Stimulated activated CD4-positive, alpha-beta T cell treated with anti-CD3 and anti-CD28 coated beads, TNF-alpha, amount 100 ng/mL, for 1 hour (primary cell): ENCODE data around the gene TFAP2E.
A peak's percentile ranks its signal among the peaks of the same experiment; 100 is the strongest.

ENCODE experiments used
- DNase-seq, 3 donors: peaks; one replicate each; pipeline ENCODE4 v3.0.0-alpha.2; 2020; ENCODE audit warnings: low read depth in 3 of 3, low spot score in 1 of 3

TFAP2E gene

GRCh38 chr1:35641233-35641866 is 68.2 kb downstream of the TFAP2E start, which contains the start of gene PSMB2:
Gene PSMB2 (minus strand): TSS chr1:35641526. CDS start chr1:35641432, 94 bp downstream.
- peak; percentile 85 to 97 (median 89) for DNase-seq

DNA sequence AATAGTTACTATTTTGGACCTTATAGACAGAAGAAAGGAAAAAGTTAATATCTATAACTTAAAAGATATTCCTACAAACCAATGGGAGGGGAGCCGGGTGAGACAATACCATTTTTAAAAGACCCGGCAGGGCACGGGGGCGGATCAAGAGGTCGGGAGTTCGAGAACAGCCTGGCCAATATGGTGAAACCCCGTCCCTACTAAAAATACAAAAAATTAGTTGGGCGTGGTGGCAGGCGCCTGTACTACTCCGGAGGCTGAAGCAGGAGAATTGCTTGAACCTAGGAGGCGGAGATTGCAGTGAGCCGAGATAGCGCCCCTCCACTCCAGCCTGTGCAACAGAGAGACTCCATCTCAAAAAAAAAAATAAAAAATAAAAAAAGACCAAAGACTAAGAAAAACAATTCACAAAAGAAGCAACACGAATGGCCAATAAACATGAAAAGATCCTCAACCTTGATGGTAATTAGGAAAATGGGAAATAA is 69.4 kb downstream of the TFAP2E start:
- no peak for DNase-seq

DNA sequence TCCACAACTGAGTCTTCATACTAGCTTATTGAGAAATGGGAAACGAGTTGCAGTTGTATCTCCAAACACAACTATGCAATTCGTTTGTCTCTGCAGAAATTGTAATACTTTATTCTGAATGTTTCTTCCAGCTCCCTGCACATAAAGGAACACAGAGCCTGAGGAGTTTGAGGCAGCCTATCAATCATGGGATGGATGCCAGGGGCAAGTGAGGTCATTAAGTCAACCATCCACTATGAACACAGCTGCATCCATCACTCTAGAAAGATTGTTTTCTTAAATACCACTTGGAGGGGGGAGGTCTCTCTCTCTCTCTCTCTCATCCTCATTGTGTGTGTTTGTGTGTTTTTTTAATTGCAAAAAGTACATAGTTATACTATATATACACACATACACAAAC is 71.1 kb downstream of the TFAP2E start:
- no peak for DNase-seq
